ENCODE data around the gene TSNAXIP1.
A peak's percentile ranks its signal among the peaks of the same experiment; 100 is the strongest.
"Not testable (repeated sequence)": the region's sequence is repeated elsewhere in the genome, so short reads cannot be mapped to it uniquely, and the experiment has no call there.

The TSNAXIP1 gene

GRCh38 chr16:67853670-67854069 lies 47.0 kb downstream of the TSNAXIP1 start:
- Histone ChIP-seq H3K27ac (ENCODE audit: low read length) (no peak overlapping the region), H3K4me3 (ENCODE audit: low read length) (no peak overlapping the region), H3K36me3 (ENCODE audit: control insufficient read depth, low read depth, low read length) (peaks cover 4% of the 10 kb centered on the region), H3K27me3 (ENCODE audit: control insufficient read depth, insufficient read depth, low read length) (no peaks in the 10 kb centered on the region), H3K9ac (ENCODE audit: low read length) (no peak overlapping the region), H3K4me1 (ENCODE audit: control insufficient read depth, low read depth, low read length) (peaks cover 23% of the 10 kb centered on the region), H3K9me3 (ENCODE audit: control insufficient read depth, low read depth, low read length) (no peaks in the 10 kb centered on the region)

GRCh38 chr16:67855789-67856188 lies 49.1 kb downstream of the TSNAXIP1 start:
- Histone ChIP-seq H3K9me3 (ENCODE audit: control insufficient read depth, low read depth, low read length) (no peaks in the 10 kb centered on the region), H3K9ac (ENCODE audit: low read length) (no peak overlapping the region), H3K4me1 (ENCODE audit: control insufficient read depth, low read depth, low read length) (peaks cover 20% of the 10 kb centered on the region), H3K4me3 (ENCODE audit: low read length) (no peak overlapping the region), H3K27ac (ENCODE audit: low read length) (no peak overlapping the region), H3K36me3 (ENCODE audit: control insufficient read depth, low read depth, low read length) (peaks cover 8% of the 10 kb centered on the region), H3K27me3 (ENCODE audit: control insufficient read depth, insufficient read depth, low read length) (no peaks in the 10 kb centered on the region)

GRCh38 chr16:67856927-67857546 lies 50.3 kb downstream of the TSNAXIP1 start:
- H3K9ac ChIP-seq (ENCODE audit: low read length), result peak overlapping the region; percentile 64
- peak overlapping the region; percentile 74 for H3K27ac ChIP-seq (ENCODE audit: low read length)
- H3K27me3 ChIP-seq (ENCODE audit: control insufficient read depth, insufficient read depth, low read length), result no peaks in the 10 kb centered on the region
- peaks cover 10% of the 10 kb centered on the region for H3K36me3 ChIP-seq (ENCODE audit: control insufficient read depth, low read depth, low read length)
- no peaks in the 10 kb centered on the region for H3K9me3 ChIP-seq (ENCODE audit: control insufficient read depth, low read depth, low read length)
- peak overlapping the region; percentile 31 for H3K4me3 ChIP-seq (ENCODE audit: low read length)
- peaks cover 20% of the 10 kb centered on the region for H3K4me1 ChIP-seq (ENCODE audit: control insufficient read depth, low read depth, low read length)

GRCh38 chr16:67857547-67858233 lies 51.0 kb downstream of the TSNAXIP1 start:
- Histone ChIP-seq H3K27ac (ENCODE audit: low read length) (peak overlapping the region; percentile 84), H3K27me3 (ENCODE audit: control insufficient read depth, insufficient read depth, low read length) (no peaks in the 10 kb centered on the region), H3K36me3 (ENCODE audit: control insufficient read depth, low read depth, low read length) (peaks cover 8% of the 10 kb centered on the region), H3K4me3 (ENCODE audit: low read length) (peak overlapping the region; percentile 31), H3K9me3 (ENCODE audit: control insufficient read depth, low read depth, low read length) (no peaks in the 10 kb centered on the region), H3K4me1 (ENCODE audit: control insufficient read depth, low read depth, low read length) (peaks cover 20% of the 10 kb centered on the region), H3K9ac (ENCODE audit: low read length) (peak overlapping the region; percentile 64)

- Histone ChIP-seq H3K4me3 (ENCODE audit: low read length) (peak overlapping the region; percentile 26), H3K9ac (ENCODE audit: low read length) (peak overlapping the region; percentile 60), H3K27me3 (ENCODE audit: control insufficient read depth, insufficient read depth, low read length) (no peaks in the 10 kb centered on the region), H3K36me3 (ENCODE audit: control insufficient read depth, low read depth, low read length) (peaks cover 8% of the 10 kb centered on the region), H3K27ac (ENCODE audit: low read length) (peak overlapping the region; percentile 84), H3K9me3 (ENCODE audit: control insufficient read depth, low read depth, low read length) (no peaks in the 10 kb centered on the region), H3K4me1 (ENCODE audit: control insufficient read depth, low read depth, low read length) (peaks cover 20% of the 10 kb centered on the region)
These were observed 51.8 kb downstream of the TSNAXIP1 start for GRCh38 chr16:67858500-67858899.

GRCh38 chr16:67860589-67861398 lies 54.1 kb downstream of the TSNAXIP1 start:
- no peak overlapping the region for H3K4me3 ChIP-seq (ENCODE audit: low read length)
- no peaks in the 10 kb centered on the region for H3K27me3 ChIP-seq (ENCODE audit: control insufficient read depth, insufficient read depth, low read length)
- no peaks in the 10 kb centered on the region for H3K9me3 ChIP-seq (ENCODE audit: control insufficient read depth, low read depth, low read length)
- H3K27ac ChIP-seq (ENCODE audit: low read length), result no peak overlapping the region
- no peak overlapping the region for H3K9ac ChIP-seq (ENCODE audit: low read length)
- H3K36me3 ChIP-seq (ENCODE audit: control insufficient read depth, low read depth, low read length), result peaks cover 13% of the 10 kb centered on the region
- peaks cover 20% of the 10 kb centered on the region for H3K4me1 ChIP-seq (ENCODE audit: control insufficient read depth, low read depth, low read length)

GRCh38 chr16:67861877-67862276 lies 55.2 kb downstream of the TSNAXIP1 start:
- Histone ChIP-seq H3K27ac (ENCODE audit: low read length) (no peak overlapping the region), H3K4me3 (ENCODE audit: low read length) (no peak overlapping the region), H3K4me1 (ENCODE audit: control insufficient read depth, low read depth, low read length) (peaks cover 16% of the 10 kb centered on the region), H3K27me3 (ENCODE audit: control insufficient read depth, insufficient read depth, low read length) (no peaks in the 10 kb centered on the region), H3K9ac (ENCODE audit: low read length) (no peak overlapping the region), H3K9me3 (ENCODE audit: control insufficient read depth, low read depth, low read length) (no peaks in the 10 kb centered on the region), H3K36me3 (ENCODE audit: control insufficient read depth, low read depth, low read length) (peaks cover 13% of the 10 kb centered on the region)

GRCh38 chr16:67862623-67863583 lies 56.2 kb downstream of the TSNAXIP1 start:
- H3K36me3 ChIP-seq (ENCODE audit: control insufficient read depth, low read depth, low read length), result peaks cover 20% of the 10 kb centered on the region
- H3K4me1 ChIP-seq (ENCODE audit: control insufficient read depth, low read depth, low read length), result peaks cover 6% of the 10 kb centered on the region
- no peaks in the 10 kb centered on the region for H3K9me3 ChIP-seq (ENCODE audit: control insufficient read depth, low read depth, low read length)
- no peak overlapping the region for H3K4me3 ChIP-seq (ENCODE audit: low read length)
- no peak overlapping the region for H3K9ac ChIP-seq (ENCODE audit: low read length)
- H3K27ac ChIP-seq (ENCODE audit: low read length), result no peak overlapping the region
- no peaks in the 10 kb centered on the region for H3K27me3 ChIP-seq (ENCODE audit: control insufficient read depth, insufficient read depth, low read length)

- peaks cover 26% of the 10 kb centered on the region for H3K36me3 ChIP-seq (ENCODE audit: control insufficient read depth, low read depth, low read length)
- H3K27me3 ChIP-seq (ENCODE audit: control insufficient read depth, insufficient read depth, low read length); H3K9me3 ChIP-seq (ENCODE audit: control insufficient read depth, low read depth, low read length); H3K9ac ChIP-seq (ENCODE audit: low read length); H3K27ac ChIP-seq (ENCODE audit: low read length); H3K4me3 ChIP-seq (ENCODE audit: low read length); H3K4me1 ChIP-seq (ENCODE audit: control insufficient read depth, low read depth, low read length): not testable (repeated sequence)
These were observed 57.4 kb downstream of the TSNAXIP1 start for GRCh38 chr16:67864044-67864443.

GRCh38 chr16:67864594-67864993 lies 57.9 kb downstream of the TSNAXIP1 start:
- Histone ChIP-seq H3K4me3 (ENCODE audit: low read length) (no peak overlapping the region), H3K27ac (ENCODE audit: low read length) (no peak overlapping the region), H3K4me1 (ENCODE audit: control insufficient read depth, low read depth, low read length) (no peaks in the 10 kb centered on the region), H3K36me3 (ENCODE audit: control insufficient read depth, low read depth, low read length) (peaks cover 27% of the 10 kb centered on the region), H3K9ac (ENCODE audit: low read length) (no peak overlapping the region), H3K27me3 (ENCODE audit: control insufficient read depth, insufficient read depth, low read length) (no peaks in the 10 kb centered on the region), H3K9me3 (ENCODE audit: control insufficient read depth, low read depth, low read length) (no peaks in the 10 kb centered on the region)

GRCh38 chr16:67865318-67865717 lies 58.6 kb downstream of the TSNAXIP1 start:
- Histone ChIP-seq H3K9me3 (ENCODE audit: control insufficient read depth, low read depth, low read length) (no peaks in the 10 kb centered on the region), H3K4me1 (ENCODE audit: control insufficient read depth, low read depth, low read length) (no peaks in the 10 kb centered on the region), H3K4me3 (ENCODE audit: low read length) (no peak overlapping the region), H3K27me3 (ENCODE audit: control insufficient read depth, insufficient read depth, low read length) (no peaks in the 10 kb centered on the region), H3K9ac (ENCODE audit: low read length) (no peak overlapping the region), H3K36me3 (ENCODE audit: control insufficient read depth, low read depth, low read length) (peaks cover 35% of the 10 kb centered on the region), H3K27ac (ENCODE audit: low read length) (no peak overlapping the region)

All from iPS-18a (cell line).